Stimulated activated CD8-positive, alpha-beta memory T cell treated with anti-CD3 and anti-CD28 coated beads, Interleukin-4, amount 100 ng/mL, for 48 hours (primary cell): Measurements from ENCODE around the gene TRAF3IP1.
A peak's percentile ranks its signal among the peaks of the same experiment; 100 is the strongest.

Experiments
- DNase-seq: peaks from one replicate; pipeline ENCODE4 v3.0.0-alpha.2; 2020

Gene TRAF3IP1

GRCh38 chr2:238287737-238288649, 32.3 kb upstream of the TRAF3IP1 start, which contains the start of gene PER2:
Gene PER2, minus strand, starts transcription at chr2:238288610. Its CDS starts 10,674 bp downstream, at chr2:238277936.
- peak; percentile 64 for DNase-seq

GRCh38 chr2:238288650-238289573, 31.4 kb upstream of the TRAF3IP1 start:
- DNase-seq = peak; percentile 98

DNA sequence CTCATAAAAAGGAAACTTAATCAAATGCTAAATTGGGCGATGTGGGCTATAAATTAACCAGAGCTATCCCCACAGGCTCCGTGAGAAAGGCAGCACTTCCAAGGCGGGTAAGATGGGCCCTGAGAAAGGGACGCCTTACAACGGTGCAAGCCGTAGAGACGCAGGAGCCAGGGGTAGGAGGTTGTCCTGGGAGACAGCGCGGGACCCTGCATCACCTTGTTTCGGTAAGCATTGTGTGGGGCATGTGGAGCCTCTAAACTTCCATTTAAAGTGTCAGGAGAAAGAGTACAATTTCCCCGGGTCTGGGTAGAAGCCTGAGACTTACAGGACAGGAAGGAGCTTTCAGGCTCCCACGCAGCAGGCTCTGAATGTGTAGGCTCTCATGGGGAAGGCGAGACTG, 30.7 kb upstream of the TRAF3IP1 start:
- no peak for DNase-seq

- peak; percentile 43 for DNase-seq
Measured at GRCh38 chr2:238290091-238290509, 30.2 kb upstream of the TRAF3IP1 start.

DNA sequence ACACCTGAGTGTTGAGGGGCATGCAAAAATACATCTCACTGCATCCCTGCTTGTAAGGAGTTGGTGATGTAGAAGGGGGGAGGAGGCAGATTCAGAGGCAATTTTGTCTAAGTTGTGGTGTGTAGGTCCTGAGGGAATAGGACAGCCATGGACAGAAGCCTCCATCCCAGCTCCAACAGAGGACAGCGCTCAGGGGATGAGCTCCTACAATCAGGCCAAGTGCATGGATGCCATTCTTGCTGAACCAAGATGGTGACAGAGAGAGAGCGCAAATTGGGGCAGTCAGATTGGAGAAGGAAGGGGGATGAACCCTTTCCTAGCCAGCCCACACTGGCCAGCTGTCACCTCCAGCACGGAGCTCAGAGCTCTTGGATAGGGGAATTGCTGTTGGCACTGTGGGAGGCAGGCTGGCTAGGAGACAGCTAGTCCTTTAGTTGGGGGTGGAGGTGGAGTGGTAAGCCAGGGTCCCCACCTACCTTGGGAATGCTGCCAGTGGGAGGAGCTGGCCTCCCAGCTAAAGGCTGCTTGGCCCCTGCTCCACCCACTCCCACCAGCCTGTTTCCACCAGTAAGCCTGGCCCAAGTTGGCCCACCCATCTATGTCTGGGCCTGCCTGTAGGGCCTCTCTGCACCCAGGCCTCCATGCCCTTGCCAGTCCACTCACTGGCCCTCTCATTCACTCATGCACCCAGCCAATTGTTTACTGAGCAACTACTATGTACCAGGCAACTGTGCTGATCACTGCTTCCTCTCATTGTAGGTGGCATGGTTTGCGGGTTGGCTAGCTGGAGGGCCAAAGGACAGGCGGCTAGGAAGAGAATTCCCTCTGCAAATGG, 29.4 kb upstream of the TRAF3IP1 start:
- DNase-seq = no peak

GRCh38 chr2:238291550-238292281, 28.6 kb upstream of the TRAF3IP1 start:
- DNase-seq = no peak

DNA sequence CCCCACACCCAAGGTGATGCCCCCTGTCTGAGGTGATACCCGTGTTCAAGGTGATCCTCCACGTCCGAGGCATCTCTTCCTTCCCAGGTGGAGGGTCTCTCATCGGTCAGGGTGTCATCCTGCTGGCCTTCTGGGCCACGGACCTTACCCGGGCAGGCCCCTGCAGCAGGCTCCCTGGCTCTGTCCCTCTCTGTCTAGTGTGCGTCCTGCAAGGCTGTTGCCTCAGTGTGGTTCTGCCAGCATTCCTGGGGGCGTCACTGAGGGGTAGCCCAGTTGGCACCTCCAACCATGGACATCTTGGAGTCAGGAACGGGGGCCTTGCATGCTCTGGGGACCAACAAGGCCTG, 26.3 kb upstream of the TRAF3IP1 start:
- DNase-seq = no peak

GRCh38 chr2:238294393-238295143, 25.8 kb upstream of the TRAF3IP1 start:
- DNase-seq = no peak

DNA sequence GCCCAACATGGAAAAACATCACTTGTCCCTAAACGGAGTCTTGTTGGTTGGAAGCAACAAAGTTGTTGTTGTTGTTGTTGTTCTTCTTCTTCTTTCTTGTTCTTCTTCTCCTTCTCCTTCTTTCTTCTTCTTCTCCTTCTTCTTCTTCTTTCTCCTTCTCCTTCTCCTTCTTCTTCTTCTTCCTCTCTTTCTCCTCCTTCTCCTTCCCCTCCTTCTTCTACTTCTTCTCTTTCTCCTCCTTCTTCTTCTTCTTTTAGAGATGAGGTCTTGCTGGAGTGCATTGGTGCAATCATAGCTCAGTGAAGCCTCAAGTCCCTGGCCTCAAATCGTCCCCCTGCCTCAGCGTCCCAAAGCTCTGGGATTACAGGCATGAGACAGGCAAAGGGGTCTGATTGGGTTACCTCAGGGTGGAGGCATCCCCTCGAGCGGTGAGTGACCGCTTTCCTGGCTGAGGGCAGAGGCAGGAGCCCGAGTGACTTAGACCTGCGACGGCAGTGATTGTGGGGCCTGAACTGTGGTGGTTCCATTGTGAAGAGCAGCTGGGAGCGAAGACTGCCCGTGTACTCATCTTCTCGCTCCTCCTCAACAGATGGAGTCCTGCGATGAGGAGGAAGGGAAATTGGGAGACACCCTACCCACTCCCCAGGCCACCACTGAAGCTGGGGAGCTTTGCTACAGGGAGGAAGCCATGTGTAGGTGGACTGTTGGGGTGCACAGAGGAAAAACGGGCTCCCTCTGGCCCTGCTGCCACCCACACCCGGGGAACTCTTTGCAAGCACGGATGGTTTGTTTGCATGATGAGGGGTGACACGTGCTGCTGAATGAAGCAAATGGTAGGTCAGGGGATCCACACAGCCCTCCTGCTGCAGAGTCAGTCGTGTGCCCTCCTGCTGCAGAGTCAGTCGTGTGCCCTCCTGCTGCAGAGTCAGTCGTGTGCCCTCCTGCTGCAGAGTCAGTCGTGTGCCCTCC, 24.9 kb upstream of the TRAF3IP1 start:
- no peak for DNase-seq

- no peak for DNase-seq
Measured at GRCh38 chr2:238296638-238297457, 23.5 kb upstream of the TRAF3IP1 start.

DNA sequence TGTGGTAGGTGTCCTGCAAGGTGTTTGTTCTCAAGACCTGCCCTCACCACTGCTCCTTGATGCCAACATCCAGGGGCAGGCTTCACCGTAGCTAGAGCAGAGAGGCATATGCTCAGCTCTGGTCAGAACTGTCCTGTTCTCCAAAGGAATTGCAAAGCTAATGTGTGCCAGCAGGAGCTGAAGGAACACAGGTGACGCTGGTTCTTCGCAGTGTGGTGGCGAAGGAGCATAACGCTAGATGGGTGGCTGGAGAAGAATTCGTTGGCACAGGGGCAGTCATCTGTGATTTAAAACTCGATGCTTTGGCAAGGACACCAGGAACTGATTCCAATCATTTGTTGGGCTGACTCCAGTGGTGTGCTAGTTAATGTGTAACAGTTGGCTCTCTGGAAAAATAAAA, 20.5 kb upstream of the TRAF3IP1 start:
- no peak for DNase-seq

GRCh38 chr2:238302087-238302486, 18.2 kb upstream of the TRAF3IP1 start:
- no peak for DNase-seq

DNA sequence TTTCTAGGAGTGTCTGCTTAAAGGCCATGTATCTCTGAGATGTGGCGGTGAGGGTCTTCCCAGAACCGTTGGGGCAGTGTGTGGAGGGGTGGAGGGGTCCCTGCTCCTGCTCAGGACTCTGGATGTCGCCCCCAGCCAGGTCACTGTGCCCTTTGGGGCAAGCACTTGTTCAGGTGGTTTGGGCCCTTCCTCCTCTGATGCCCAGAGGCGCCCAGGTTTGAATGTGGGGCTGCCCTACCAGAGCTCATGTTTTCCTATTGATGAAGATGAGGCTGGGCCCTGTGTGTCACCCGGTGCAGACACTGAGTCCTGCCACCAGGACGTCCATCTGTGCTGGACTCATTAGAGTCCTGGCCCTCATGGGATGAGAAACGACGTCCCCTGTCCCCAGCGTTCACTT, 17.6 kb upstream of the TRAF3IP1 start:
- no peak for DNase-seq

- DNase-seq = no peak
Measured at GRCh38 chr2:238304116-238304515, 16.2 kb upstream of the TRAF3IP1 start.

DNA sequence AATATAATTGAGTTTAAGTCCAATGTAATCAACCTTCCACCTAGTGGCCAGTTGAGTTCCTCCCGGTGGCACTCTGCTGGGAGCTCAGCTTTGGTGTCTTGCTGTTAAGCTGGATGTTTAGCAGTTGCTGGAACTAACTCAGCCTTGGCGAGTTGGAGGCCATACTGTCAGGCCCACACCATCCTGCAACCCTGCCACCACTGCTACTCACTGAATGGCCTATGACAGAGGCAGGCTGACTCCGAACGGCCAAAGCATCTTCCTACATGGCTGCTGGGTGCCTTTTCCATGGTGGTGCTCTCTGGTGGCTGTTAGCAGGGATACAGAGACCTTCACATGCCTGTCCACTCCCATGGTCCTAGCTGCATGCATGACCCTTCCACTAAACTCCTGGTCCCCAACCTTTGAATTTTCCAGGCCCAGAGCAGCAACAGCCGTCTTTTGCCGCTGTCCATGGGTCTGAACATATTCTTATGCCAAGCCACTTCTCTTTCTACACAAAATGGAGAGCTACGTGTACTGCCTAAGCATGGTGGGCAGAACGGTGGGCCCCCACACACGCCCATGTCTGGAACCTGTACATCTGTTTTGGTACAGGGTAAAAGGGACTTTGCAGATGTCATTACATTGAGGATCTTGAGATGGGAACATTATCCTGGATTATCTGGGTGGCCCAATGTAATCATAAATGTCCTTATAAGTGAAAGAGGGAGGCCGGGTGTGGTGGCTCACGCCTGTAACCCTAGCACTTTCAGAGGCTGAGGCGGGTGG, 15.0 kb upstream of the TRAF3IP1 start:
- DNase-seq = no peak

DNA sequence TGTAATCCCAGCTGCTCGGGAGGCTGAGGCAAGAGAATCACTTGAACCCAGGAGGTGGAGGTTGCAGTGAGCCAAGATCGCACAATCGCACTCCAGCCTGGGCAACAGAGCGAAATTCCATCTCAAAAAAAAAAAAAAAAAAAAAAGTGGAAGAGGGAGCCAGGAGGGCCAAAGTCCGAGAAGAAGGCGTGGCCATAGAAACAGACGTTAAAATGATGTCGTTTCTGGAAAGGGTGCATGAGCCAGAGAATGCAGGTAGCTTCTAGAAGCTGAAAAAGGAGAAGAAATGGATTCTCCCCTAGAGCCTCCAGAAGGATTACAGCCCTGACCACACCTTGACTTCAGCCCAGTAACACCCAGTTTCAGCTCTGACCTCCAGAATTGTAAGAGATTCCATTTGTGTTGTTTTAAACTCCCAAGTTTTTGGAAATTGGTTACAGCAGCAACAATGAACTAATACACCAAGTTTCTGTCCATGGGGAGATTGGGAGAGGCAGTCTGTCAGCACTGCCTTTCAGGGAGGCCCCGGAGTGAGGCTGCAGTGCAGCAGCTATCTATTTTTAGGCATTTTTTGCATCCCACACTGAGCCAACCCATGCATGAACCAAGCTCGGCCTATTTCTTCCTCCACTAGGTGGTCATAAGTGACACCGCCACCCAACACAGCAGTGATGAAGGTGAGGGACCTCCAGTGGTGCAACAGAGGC, 14.2 kb upstream of the TRAF3IP1 start:
- no peak for DNase-seq

DNA sequence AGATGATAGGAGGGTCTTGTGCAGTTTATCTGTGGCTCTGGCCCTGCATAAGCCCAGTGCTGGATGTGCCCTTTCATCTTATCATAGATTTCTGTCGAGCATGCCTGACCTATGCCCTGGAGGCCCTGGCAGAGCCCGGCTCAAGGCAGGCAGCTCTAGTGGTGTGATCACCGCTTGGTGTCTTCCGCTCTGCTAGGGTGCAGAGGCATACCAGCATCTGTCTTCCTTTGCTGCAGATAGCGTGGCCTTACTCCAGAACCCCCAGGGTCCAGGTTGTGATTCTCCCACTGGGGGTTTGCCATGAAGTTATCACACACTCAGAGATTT, 13.7 kb upstream of the TRAF3IP1 start:
- no peak for DNase-seq

- no peak for DNase-seq
Measured at GRCh38 chr2:238308177-238308576, 12.1 kb upstream of the TRAF3IP1 start.
